IMR-90 (cell line): ENCODE data around the gene ABI3BP. TPM values are rescaled to one million over a fixed set of nuclear protein-coding genes. Genes with fewer than 3 reads are reported as not detected.

ENCODE experiments used
- ATAC-seq: fragments of 200-7000 bp; cut with Tn5 transposase; 2 replicates; pipeline ENCODE4 v1.9.1; 2020; ENCODE audit warnings: low read depth, mild to moderate bottlenecking, moderate library complexity
- BruUV-seq: library from RNA; stranded (reverse); fragments of 400-500 nt; replicated peaks from 2 replicates; lab custom pipeline; 2021; lab: Mats Ljungman, UMichigan
- CTCF ChIA-PET: fragments of 300-600 bp; formaldehyde crosslinking; extraction: SDS; loops from one replicate; lab custom pipeline; 2021; ENCODE audit warnings: antibody characterized with exemption; lab: Yijun Ruan, JAX
- POLR2A ChIA-PET: fragments of 300-600 bp; sonication (Branson Sonifier 250); formaldehyde crosslinking; loops from one replicate; lab custom pipeline; 2022; ENCODE audit warnings: antibody characterized with exemption; ENCODE audit not compliant: unreplicated experiment; lab: Charles Lee
- DNase-seq: peaks from one replicate; pipeline ENCODE4 v3.0.0; 2013
- H2AFZ ChIP-seq: replicated peaks from 2 replicates; pipeline ENCODE3; 2013; ENCODE audit warnings: low read length, mild to moderate bottlenecking; ENCODE audit not compliant: poor library complexity
- H2AK5ac ChIP-seq: 2 replicates; pipeline ENCODE4 v1.6.1; 2013; ENCODE audit warnings: low read depth, low read length, inconsistent platforms
- H2AK9ac ChIP-seq: replicated peaks from 2 replicates; pipeline ENCODE3; 2013; ENCODE audit warnings: mild to moderate bottlenecking, low read depth, low read length, moderate library complexity; ENCODE audit not compliant: poor library complexity
- H2BK120ac ChIP-seq: 2 replicates; pipeline ENCODE4 v1.6.1; 2013; ENCODE audit warnings: low read depth, low read length, inconsistent platforms
- H2BK15ac ChIP-seq: 3 replicates; pipeline ENCODE4 v1.6.1; 2013; ENCODE audit warnings: low read depth, low read length, inconsistent platforms
- H2BK20ac ChIP-seq: 2 replicates; pipeline ENCODE4 v1.6.1; 2013; ENCODE audit warnings: low read depth, mild to moderate bottlenecking, inconsistent platforms, low read length, moderate library complexity
- H2BK5ac ChIP-seq: 2 replicates; pipeline ENCODE4 v1.6.1; 2013; ENCODE audit warnings: mild to moderate bottlenecking, low read depth, low read length, inconsistent platforms; ENCODE audit not compliant: poor library complexity, severe bottlenecking
- H3K14ac ChIP-seq: replicated peaks from 2 replicates; pipeline ENCODE4 v1.6.1; 2013; ENCODE audit warnings: low read depth, low read length, inconsistent platforms
- H3K18ac ChIP-seq: 2 replicates; pipeline ENCODE4 v1.6.1; 2013; ENCODE audit warnings: low read depth, low read length, control low read depth
- H3K23ac ChIP-seq: 2 replicates; pipeline ENCODE4 v1.6.1; 2013; ENCODE audit warnings: low read depth, low read length, inconsistent platforms
- H3K27ac ChIP-seq: 2 replicates; pipeline ENCODE4 v1.5.1; 2013; ENCODE audit warnings: mild to moderate bottlenecking, control low read depth, low read length; ENCODE audit not compliant: insufficient read depth
- H3K27me3 ChIP-seq: 2 replicates; pipeline ENCODE4 v1.6.1; 2013; ENCODE audit warnings: low read length; ENCODE audit not compliant: control insufficient read depth, insufficient read depth
- H3K36me3 ChIP-seq: 2 replicates; pipeline ENCODE4 v1.6.1; 2013; ENCODE audit warnings: low read length, mixed read lengths; ENCODE audit not compliant: control insufficient read depth, insufficient read depth
- H3K4ac ChIP-seq: 2 replicates; pipeline ENCODE4 v1.6.1; 2013; ENCODE audit warnings: low read depth, low read length, inconsistent platforms
- H3K4me1 ChIP-seq: 2 replicates; pipeline ENCODE4 v1.6.1; 2013; ENCODE audit warnings: low read length, mixed read lengths; ENCODE audit not compliant: control insufficient read depth, insufficient read depth
- H3K4me2 ChIP-seq: 2 replicates; pipeline ENCODE4 v1.6.1; 2013; ENCODE audit warnings: low read depth, mild to moderate bottlenecking, control low read depth, low read length, moderate library complexity
- H3K4me3 ChIP-seq: 2 replicates; pipeline ENCODE4 v1.5.1; 2013; ENCODE audit warnings: low read depth, mild to moderate bottlenecking, control low read depth, low read length, moderate library complexity; ENCODE audit not compliant: insufficient read depth
- H3K56ac ChIP-seq: 2 replicates; pipeline ENCODE4 v1.6.1; 2013; ENCODE audit warnings: low read length, inconsistent platforms; ENCODE audit not compliant: insufficient read depth; ENCODE audit errors: extremely low read depth
- H3K79me1 ChIP-seq, 2 experiments: 2 replicates each; pipeline ENCODE4 v1.6.1; 2013; ENCODE audit warnings: low read length in 2 of 2, inconsistent platforms in 1 of 2, low read depth in 1 of 2
- H3K9ac ChIP-seq: 2 replicates; pipeline ENCODE4 v1.6.1; 2013; ENCODE audit warnings: low read depth, low read length, control low read depth
- H3K9me1 ChIP-seq: 2 replicates; pipeline ENCODE4 v1.6.1; 2013; ENCODE audit warnings: low read length, inconsistent platforms; ENCODE audit not compliant: insufficient read depth
- H3K9me3 ChIP-seq: 2 replicates; pipeline ENCODE4 v1.6.1; 2013; ENCODE audit warnings: low read length; ENCODE audit not compliant: control insufficient read depth, insufficient read depth
- H4K20me1 ChIP-seq: 2 replicates; pipeline ENCODE4 v1.6.1; 2013; ENCODE audit warnings: low read length, inconsistent platforms; ENCODE audit not compliant: insufficient read depth
- H4K5ac ChIP-seq: 2 replicates; pipeline ENCODE4 v1.6.1; 2013; ENCODE audit warnings: mild to moderate bottlenecking, low read depth, low read length, control low read depth
- H4K8ac ChIP-seq, 2 experiments: 2 replicates each; pipeline ENCODE4 v1.6.1; 2013; ENCODE audit warnings: low read depth in 2 of 2, low read length in 2 of 2, control low read depth in 1 of 2, inconsistent platforms in 1 of 2
- H4K91ac ChIP-seq: 2 replicates; pipeline ENCODE4 v1.6.1; 2013; ENCODE audit warnings: low read depth, low read length, inconsistent platforms; ENCODE audit not compliant: insufficient read depth
- BHLHE40 ChIP-seq: fragments of 150-350 bp; IDR thresholded peaks from 2 replicates; pipeline ENCODE4 v1.6.1; 2016; ENCODE audit warnings: mild to moderate bottlenecking, low read depth, low read length
- CEBPB ChIP-seq: IDR thresholded peaks from 2 replicates; pipeline ENCODE4 v1.6.1; 2012; ENCODE audit warnings: low read depth, low read length, improper control_type of control experiment
- CHD1 ChIP-seq: IDR thresholded peaks from 2 replicates; pipeline ENCODE4 v1.6.1; 2012; ENCODE audit warnings: low read depth, low read length, improper control_type of control experiment
- CTCF ChIP-seq: conservative IDR thresholded peaks from 2 replicates; pipeline ENCODE4 v1.5.1; 2012; ENCODE audit warnings: mild to moderate bottlenecking, low read depth, low read length, improper control_type of control experiment
- FOS ChIP-seq: fragments of 150-350 bp; IDR thresholded peaks from 2 replicates; pipeline ENCODE4 v1.6.1; 2016; ENCODE audit warnings: low read depth, low read length
- MAFK ChIP-seq: IDR thresholded peaks from 2 replicates; pipeline ENCODE4 v1.6.1; 2012; ENCODE audit warnings: low read depth, low read length, improper control_type of control experiment
- MAZ ChIP-seq: IDR thresholded peaks from 2 replicates; pipeline ENCODE4 v1.6.1; 2012; ENCODE audit warnings: low read depth, mild to moderate bottlenecking, low read length, improper control_type of control experiment, moderate library complexity, borderline replicate concordance
- MXI1 ChIP-seq: IDR thresholded peaks from 2 replicates; pipeline ENCODE4 v1.6.1; 2012; ENCODE audit warnings: low read depth, mild to moderate bottlenecking, low read length, moderate library complexity, borderline replicate concordance
- NFE2L2 ChIP-seq: fragments of 150-350 bp; IDR thresholded peaks from 2 replicates; pipeline ENCODE4 v1.6.1; 2016; ENCODE audit warnings: low read depth, mild to moderate bottlenecking, low read length
- POLR2A ChIP-seq: IDR thresholded peaks from 2 replicates; pipeline ENCODE4 v1.6.1; 2012; ENCODE audit warnings: mild to moderate bottlenecking, low read depth, low read length
- RAD21 ChIP-seq: IDR thresholded peaks from 2 replicates; pipeline ENCODE4 v1.6.1; 2012; ENCODE audit warnings: low read length, improper control_type of control experiment
- RCOR1 ChIP-seq: IDR thresholded peaks from 2 replicates; pipeline ENCODE4 v1.6.1; 2012; ENCODE audit warnings: mild to moderate bottlenecking, low read length, improper control_type of control experiment; ENCODE audit not compliant: insufficient replicate concordance
- RFX5 ChIP-seq: IDR thresholded peaks from 2 replicates; pipeline ENCODE4 v1.8.0; 2012; ENCODE audit warnings: low read depth, mild to moderate bottlenecking, low read length, moderate library complexity
- SMC3 ChIP-seq: fragments of 150-350 bp; IDR thresholded peaks from 2 replicates; pipeline ENCODE4 v1.6.1; 2016; ENCODE audit warnings: low read depth, mild to moderate bottlenecking, antibody characterized with exemption, low read length, moderate library complexity
- USF2 ChIP-seq: fragments of 150-350 bp; IDR thresholded peaks from 2 replicates; pipeline ENCODE4 v1.6.1; 2017; ENCODE audit warnings: mild to moderate bottlenecking, antibody characterized with exemption, low read length, low read depth
- WGBS, 2 experiments: methylation state at CpG; one replicate each; pipeline versions ENCODE4 v1.1.5 to v1.1.7; 2013; ENCODE audit warnings: missing lambda C conversion rate in 2 of 2; ENCODE audit not compliant: insufficient read length in 1 of 2; ENCODE audit errors: extremely low coverage in 2 of 2; 5-methylcytosine and 5-hydroxymethylcytosine counted together
- dilution Hi-C: fragments of 300-500 bp; cut with HindIII; formaldehyde crosslinking; loops from one replicate; pipeline ENCODE4 v1.14.3; 2018; ENCODE audit warnings: low sequenced_read_pairs; ENCODE audit not compliant: unreplicated experiment
- in situ Hi-C: fragments of 300-500 bp; cut with MboI; formaldehyde crosslinking; loops from 3 replicates; pipeline ENCODE4 v1.14.3; 2019; ENCODE audit warnings: low sequenced_read_pairs, inconsistent platforms, mixed read lengths
- intact Hi-C: fragments of 100-400 bp; cut with micrococcal nuclease; formaldehyde crosslinking; loops from 2 replicates; pipeline ENCODE4 v1.10.0; 2022
- polyA plus RNA-seq, 3 experiments: library from polyadenylated mRNA; depleted of rRNA; stranded (reverse); fragments of >200 nt; gene quantifications; 2 replicates each; pipeline ENCODE4 v1.2.3, GENCODE V29; 2012; ENCODE audit warnings: low replicate concordance in 1 of 3
- total RNA-seq: library from RNA; depleted of rRNA; stranded (reverse); fragments of >200 nt; gene quantifications from 2 replicates; pipeline ENCODE4 v1.2.3, GENCODE V29; 2012
- TF ChIP-seq, protein P1 (sequence below): fragments of 150-350 bp; IDR thresholded peaks from 2 replicates; pipeline ENCODE4 v1.6.1; 2016; ENCODE audit warnings: low read depth, mild to moderate bottlenecking, low read length, moderate library complexity, borderline replicate concordance

ABI3BP gene
- total and polyA plus RNA-seq, 2 of the 4 experiments (the other 2 are of a cell fraction), result 3.0 to 26.7 TPM

GRCh38 chr3:100717063-100717462, 276.2 kb downstream of the ABI3BP start:
- Histone ChIP-seq H3K4ac (no peak overlapping the region), H3K27ac (no peak overlapping the region), H3K9ac (no peak overlapping the region), H2BK120ac (no peak overlapping the region), H3K4me3 (no peak overlapping the region), H3K14ac (no peak overlapping the region), H2AFZ (no peak overlapping the region), H3K36me3 (peaks cover 27% of the 10 kb centered on the region), H3K4me1 (peaks cover 5% of the 10 kb centered on the region; the same call in 1 of the 2 replicates), H3K27me3 (no peaks in the 10 kb centered on the region), H3K56ac (no peak overlapping the region), H3K18ac (no peak overlapping the region), H4K5ac (no peak overlapping the region), H3K9me3 (no peaks in the 10 kb centered on the region), H2BK5ac (peak overlapping the region; percentile 29), H3K9me1 (peaks cover 9% of the 10 kb centered on the region), H2AK9ac (no peak overlapping the region), H4K91ac (no peak overlapping the region), H2BK20ac (no peak overlapping the region), H3K79me1 (peaks cover 9 to 52% of the 10 kb centered on the region in 2 experiments), H2AK5ac (no peak overlapping the region), H4K8ac (no peak overlapping the region), H3K4me2 (peak overlapping the region; percentile 15; the same call in 1 of the 2 replicates), H4K20me1 (peaks cover 71% of the 10 kb centered on the region), H2BK15ac (no peak overlapping the region), H3K23ac (no peak overlapping the region)
- intact Hi-C loops, result loop anchor here (10.0 kb wide), 1 partner anchor 332 kb away; no protein-coding TSS in a partner anchor
- POLR2A ChIA-PET, result no interaction called here
- in situ Hi-C loops, result no loop called here
- 80% methylated on average over 1 of the region's 2 CpGs; no CpG with 5 or more reads in 1 of the 2 experiments for whole genome bisulfite sequencing, 2 experiments
- TF ChIP-seq MAZ (no peak), POLR2A (no peak), MAFK (no peak), SMC3 (no peak), CTCF (no peak), MXI1 (no peak), RAD21 (no peak), RCOR1 (no peak), CHD1 (no peak), NFE2L2 (no peak), BHLHE40 (no peak), FOS (no peak), RFX5 (no peak), CEBPB (no peak), USF2 (no peak)
- TF ChIP-seq, protein P1, sequence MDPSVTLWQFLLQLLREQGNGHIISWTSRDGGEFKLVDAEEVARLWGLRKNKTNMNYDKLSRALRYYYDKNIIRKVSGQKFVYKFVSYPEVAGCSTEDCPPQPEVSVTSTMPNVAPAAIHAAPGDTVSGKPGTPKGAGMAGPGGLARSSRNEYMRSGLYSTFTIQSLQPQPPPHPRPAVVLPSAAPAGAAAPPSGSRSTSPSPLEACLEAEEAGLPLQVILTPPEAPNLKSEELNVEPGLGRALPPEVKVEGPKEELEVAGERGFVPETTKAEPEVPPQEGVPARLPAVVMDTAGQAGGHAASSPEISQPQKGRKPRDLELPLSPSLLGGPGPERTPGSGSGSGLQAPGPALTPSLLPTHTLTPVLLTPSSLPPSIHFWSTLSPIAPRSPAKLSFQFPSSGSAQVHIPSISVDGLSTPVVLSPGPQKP, result no peak
- no peak for ATAC-seq
- no TSS peak for BruUV-seq
- dilution Hi-C loops, result no loop called here
- no peak for DNase-seq
- CTCF ChIA-PET, result no interaction called here
